ENCODE data around the gene ZBTB1. TPM values are rescaled to one million over a fixed set of nuclear protein-coding genes. Genes with fewer than 3 reads are reported as not detected.

The ZBTB1 gene, protein sequence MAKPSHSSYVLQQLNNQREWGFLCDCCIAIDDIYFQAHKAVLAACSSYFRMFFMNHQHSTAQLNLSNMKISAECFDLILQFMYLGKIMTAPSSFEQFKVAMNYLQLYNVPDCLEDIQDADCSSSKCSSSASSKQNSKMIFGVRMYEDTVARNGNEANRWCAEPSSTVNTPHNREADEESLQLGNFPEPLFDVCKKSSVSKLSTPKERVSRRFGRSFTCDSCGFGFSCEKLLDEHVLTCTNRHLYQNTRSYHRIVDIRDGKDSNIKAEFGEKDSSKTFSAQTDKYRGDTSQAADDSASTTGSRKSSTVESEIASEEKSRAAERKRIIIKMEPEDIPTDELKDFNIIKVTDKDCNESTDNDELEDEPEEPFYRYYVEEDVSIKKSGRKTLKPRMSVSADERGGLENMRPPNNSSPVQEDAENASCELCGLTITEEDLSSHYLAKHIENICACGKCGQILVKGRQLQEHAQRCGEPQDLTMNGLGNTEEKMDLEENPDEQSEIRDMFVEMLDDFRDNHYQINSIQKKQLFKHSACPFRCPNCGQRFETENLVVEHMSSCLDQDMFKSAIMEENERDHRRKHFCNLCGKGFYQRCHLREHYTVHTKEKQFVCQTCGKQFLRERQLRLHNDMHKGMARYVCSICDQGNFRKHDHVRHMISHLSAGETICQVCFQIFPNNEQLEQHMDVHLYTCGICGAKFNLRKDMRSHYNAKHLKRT
- 18.9 and 29.1 TPM in 2 replicates for total RNA-seq (2014; rRNA removed; shearing (Covaris generic))

DNA sequence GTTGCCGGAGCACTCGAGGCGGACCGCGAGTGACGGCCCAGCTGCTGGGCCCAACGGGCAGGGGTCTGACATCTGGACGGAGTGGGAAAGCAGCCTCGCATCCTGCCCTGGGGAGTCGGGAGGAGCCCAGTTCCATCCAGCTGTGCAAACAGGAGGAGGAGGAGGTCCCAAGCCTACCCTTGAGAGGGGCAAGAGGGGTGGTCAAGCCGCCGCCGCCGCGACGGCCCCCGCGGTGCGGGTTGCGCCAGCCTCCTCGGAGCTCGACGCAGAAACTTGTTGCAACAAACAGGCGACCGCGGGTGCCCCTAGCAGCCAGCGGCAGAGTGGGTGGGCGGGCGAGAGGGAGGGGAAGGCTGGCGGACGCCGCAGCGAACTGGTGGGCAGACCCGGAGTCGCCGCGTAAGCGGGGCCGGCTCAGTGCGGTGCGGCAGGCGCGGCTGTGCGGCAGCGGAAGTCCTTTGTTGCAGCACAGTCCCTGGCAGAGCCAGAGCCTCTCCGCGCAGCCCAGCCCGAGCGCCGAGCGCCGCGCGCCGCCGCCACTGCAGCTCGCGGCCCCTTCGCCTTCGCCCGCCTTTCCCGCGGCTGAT is at the start of gene ZBTB1:
Gene ZBTB1 (plus strand): TSS at position 461 of the 587 bp plus-strand sequence. CDS start 16,735 bp downstream, outside the sequence.

DNA sequence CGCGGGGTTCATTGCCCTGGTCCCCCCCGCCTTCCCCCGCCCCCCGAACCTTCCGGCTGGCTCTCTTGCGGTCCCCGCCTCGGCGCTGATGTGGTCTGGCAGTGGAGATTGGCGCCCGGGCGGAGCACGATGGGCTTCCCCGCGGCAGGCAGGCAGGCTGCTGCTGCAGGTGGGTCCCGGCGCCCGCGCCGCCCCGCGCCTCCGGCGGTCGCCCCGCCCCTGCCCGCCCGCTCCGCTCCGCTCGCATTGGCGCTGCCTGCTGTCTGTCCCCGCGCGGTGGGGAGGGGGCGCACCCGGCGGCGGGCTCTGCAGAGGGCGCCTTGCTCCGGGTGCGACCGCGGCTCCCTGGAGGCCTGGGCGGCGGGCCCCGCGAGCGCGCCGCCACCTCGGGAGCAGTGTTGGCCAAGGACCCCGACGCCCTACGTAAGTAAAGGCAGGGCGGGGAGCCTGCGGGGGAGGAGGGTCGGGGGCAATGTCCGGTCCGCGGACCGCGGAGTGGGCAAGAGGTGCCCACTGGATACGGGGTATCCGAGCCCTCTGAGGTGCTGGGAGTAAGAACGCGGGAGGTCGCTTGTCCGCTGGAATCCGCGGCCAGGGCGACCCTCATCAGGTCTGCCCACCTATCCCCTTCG is 39.3 kb upstream of the ZBTB1 start, which contains the start of gene AKAP5:
Gene AKAP5 (plus strand): TSS at position 309 of the 632 bp plus-strand sequence. CDS start 2,896 bp downstream, outside the sequence.

DNA sequence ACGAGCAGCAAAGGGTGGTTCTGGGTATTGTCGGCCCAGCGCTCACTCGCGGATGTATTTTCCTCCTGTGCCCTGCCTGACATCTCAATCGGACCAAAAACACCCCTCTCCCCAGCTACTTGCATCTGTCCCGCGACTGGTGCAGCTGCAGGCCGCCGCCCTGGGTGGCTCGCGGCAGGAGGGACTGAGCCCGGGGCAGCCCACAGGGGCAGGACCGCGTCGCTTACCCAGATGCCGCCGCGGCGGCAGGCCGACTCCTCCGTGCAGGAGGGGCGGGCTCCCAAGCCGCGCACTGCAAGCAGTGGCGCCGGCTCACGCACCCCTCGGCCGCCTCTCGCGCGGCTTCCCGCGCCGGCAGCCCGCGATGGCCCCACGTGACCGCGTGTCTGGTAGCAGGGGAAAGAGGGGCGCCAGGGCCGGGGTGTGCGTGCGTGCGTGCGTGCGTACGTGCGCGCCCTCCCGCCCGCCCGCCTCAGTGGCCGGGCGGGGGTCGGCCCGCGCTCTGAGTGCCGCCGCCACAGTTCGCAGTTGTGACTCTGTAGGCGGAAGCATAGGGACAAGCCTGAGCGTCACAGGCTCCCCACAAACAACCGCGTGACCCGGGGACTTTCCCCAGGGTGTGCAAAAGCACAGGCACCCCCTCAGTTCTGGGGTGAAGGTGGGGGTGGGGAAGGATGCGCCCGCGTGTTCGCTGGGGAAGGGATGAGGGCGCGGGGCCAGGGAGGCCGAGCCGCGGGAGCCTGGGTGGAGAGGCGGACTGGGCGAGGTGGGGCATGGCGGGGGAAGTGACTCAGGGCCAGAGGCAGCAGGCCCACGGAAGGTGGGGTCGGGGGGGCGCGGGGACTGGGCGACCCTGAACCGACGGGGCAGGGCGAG is 898 bp upstream of the ZBTB1 start, which contains the start of gene ZBTB25:
Gene ZBTB25 (minus strand): TSS at position 405 of the 876 bp plus-strand sequence. CDS start 13,305 bp downstream, outside the sequence.

DNA sequence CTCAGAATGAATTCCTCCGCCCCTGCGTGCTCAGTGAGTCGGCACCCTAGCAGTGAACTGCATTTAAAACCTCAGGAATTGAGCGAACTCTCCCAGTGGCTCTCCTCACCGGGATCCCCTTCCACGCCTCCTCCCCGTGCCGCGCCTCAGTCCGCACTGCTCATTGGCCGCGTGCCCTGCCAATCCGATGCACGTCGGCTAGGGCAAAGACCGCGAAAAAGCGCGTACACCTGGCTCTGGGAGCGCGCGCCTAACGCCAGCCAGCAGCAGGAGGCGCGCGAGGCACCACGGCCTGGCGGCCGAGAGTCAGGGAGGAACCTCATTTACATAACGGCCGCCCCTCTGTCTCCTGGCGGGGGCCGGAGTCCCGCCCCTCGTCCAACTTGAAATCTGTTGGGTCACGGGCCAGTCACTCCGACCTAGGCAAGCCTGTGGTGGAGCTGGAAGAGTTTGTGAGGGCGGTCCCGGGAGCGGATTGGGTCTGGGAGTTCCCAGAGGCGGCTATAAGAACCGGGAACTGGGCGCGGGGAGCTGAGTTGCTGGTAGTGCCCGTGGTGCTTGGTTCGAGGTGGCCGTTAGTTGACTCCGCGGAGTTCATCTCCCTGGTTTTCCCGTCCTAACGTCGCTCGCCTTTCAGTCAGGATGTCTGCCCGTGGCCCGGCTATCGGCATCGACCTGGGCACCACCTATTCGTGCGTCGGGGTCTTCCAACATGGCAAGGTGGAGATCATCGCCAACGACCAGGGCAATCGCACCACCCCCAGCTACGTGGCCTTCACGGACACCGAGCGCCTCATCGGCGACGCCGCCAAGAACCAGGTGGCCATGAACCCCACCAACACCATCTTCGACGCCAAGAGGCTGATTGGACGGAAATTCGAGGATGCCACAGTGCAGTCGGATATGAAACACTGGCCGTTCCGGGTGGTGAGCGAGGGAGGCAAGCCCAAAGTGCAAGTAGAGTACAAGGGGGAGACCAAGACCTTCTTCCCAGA is 35.9 kb downstream of the ZBTB1 start, which contains the start of gene HSPA2:
Gene HSPA2 (plus strand): TSS at position 534 of the 995 bp plus-strand sequence. CDS start 109 bp downstream, at position 643.

DNA sequence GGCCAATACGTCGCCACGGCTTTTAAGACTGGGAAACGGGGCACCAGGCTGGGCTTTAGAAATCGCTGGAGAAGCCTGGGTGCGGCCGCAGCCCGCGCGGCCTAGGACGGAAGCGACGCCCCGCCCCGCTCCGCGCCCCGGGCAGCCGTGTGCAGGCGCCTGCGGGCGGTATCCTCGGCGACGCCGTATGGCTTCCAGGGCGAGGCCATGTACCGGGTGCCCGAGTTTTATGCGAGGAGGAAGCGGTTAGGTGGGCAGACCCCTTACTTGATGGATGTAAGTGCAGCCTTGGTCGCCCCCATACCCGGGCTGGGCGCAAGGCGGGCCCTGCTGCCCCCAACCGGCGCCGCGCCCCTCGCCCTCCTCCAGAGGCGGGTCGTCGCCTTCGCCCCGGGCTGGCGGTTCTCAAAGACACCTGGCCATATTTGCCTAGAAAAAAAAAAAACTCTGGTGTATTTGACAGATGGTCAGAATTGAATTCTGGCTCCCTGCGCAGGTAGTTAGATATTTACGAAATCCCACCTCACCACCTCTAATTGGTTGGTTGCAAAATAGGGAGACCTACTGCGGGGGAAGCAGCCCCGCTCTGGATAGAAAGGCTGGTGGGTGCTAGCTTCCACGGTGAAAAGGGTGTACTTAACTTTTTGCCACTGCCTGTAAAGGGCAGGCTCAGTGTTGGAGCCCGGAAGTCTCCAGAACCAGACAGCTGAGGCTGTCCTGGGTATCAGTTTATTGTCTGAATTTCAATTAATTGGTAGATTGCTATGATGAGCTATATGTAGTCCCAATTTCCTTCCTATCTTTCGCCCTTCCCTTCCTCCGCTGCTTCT is 45.4 kb downstream of the ZBTB1 start, which contains the start of gene PPP1R36:
Gene PPP1R36 (plus strand): TSS at position 171 of the 830 bp plus-strand sequence. CDS start 37 bp downstream, at position 208.

Small RNA genes lying within 50 kb of the gene (small RNA-seq; reads per million reads assigned to genes)
- not detected for gene AL049869.4

Other genes starting within 250 kb of the ZBTB1 start
- gene ESR2, start 210.4 kb upstream of the ZBTB1 start, total RNA-seq (2014; rRNA removed; shearing (Covaris generic)) = 0.15 TPM in 1 of 2 replicates, not detected in the other
- 57.8 and 61.4 TPM in 2 replicates for gene MTHFD1, start 116.4 kb upstream of the ZBTB1 start, total RNA-seq (2014; rRNA removed; shearing (Covaris generic))
- 0.60 and 0.61 TPM in 2 replicates for gene AKAP5, start 39.3 kb upstream of the ZBTB1 start, total RNA-seq (2014; rRNA removed; shearing (Covaris generic))
- gene ZBTB25, start 932 bp upstream of the ZBTB1 start, total RNA-seq (2014; rRNA removed; shearing (Covaris generic)) = 2.2 and 2.7 TPM in 2 replicates
- gene HSPA2, start 36.0 kb downstream of the ZBTB1 start, total RNA-seq (2014; rRNA removed; shearing (Covaris generic)) = 2.7 and 4.5 TPM in 2 replicates
- not detected in 2 replicates for gene PPP1R36, start 45.2 kb downstream of the ZBTB1 start, total RNA-seq (2014; rRNA removed; shearing (Covaris generic))
- 10.1 and 13.5 TPM in 2 replicates for gene PLEKHG3, start 199.7 kb downstream of the ZBTB1 start, total RNA-seq (2014; rRNA removed; shearing (Covaris generic))